Right lobe of liver (tissue), 4 donors: ENCODE data around the gene PIWIL1.

Experiments used
- CTCF ChIP-seq, 4 donors: fragments of 200-600 bp in 3 of 4; fragments of 450-650 bp in 1 of 4; IDR thresholded peaks; one replicate each; pipeline versions ENCODE4 v1.5.1 to v1.8.0; 2016 to 2022; ENCODE audit warnings: antibody characterized with exemption in 4 of 4, mild to moderate bottlenecking in 2 of 4
- POLR2A ChIP-seq: fragments of 450-650 bp; IDR thresholded peaks from one replicate; pipeline ENCODE4 v1.6.1; 2017; ENCODE audit warnings: antibody characterized with exemption, mild to moderate bottlenecking
- donor health status: DM: no; HTN: no; CAD: no.
- donor health status: DM: no; HTN: no; CAD: no.
- donor health status: DM: no; HTN: yes; CAD: no.

GRCh38 chr12:130353081-130353480, 15.4 kb downstream of the PIWIL1 start:
- TF ChIP-seq POLR2A = no peak
- no peak for TF ChIP-seq CTCF (IDR thresholded peaks at IDR 0.05)
